ENCODE results near the gene ELOA.

- TF ChIP-seq CTCF (IDR thresholded peaks at IDR 0.05; ENCODE audit: insufficient read depth, low read depth, low read length): no peak
- TF ChIP-seq EZH2 (IDR thresholded peaks at IDR 0.05; ENCODE audit: insufficient read depth, low read length): no peak
Measured at GRCh38 chr1:23799255-23799569, 55.9 kb downstream of the ELOA start.

Data from astrocyte (in vitro differentiated cells and primary cell).